GM19239 (cell line): Measurements from ENCODE around the gene MEF2D.
A peak's percentile ranks its signal among the peaks of the same experiment; 100 is the strongest.

Source experiments
- DNase-seq: peaks from one replicate; pipeline ENCODE4 v3.0.0; 2011; ENCODE audit warnings: low spot score; ENCODE audit not compliant: insufficient read length
- FAIRE-seq: peaks from 2 replicates; lab custom pipeline; 2011; peaks lifted over from hg19 to GRCh38; lab: Jason Lieb, UNC

Gene MEF2D

DNA sequence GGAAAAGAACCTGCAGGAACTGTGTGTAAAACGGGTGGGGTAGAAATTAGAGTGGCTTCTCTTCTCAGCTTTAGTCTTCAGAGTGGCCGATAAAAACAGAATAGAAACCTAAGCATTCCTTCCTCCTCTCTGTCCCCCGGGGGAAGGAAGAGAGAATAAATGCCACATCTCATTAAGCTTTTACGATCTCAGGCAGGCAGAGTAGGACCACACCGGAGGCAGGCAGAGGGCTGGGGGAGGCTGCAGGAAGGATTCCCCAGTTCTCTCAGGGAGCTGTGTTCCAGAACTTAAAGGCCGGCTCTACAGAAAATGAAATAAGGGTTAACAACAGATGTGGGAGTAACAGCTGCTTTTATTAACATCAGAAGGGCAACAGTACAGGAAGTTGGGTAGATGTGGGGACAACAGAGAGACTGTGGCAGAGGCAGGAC lies 24.5 kb upstream of the MEF2D start:
- DNase-seq (no peak), FAIRE-seq (peak; percentile 28)

DNA sequence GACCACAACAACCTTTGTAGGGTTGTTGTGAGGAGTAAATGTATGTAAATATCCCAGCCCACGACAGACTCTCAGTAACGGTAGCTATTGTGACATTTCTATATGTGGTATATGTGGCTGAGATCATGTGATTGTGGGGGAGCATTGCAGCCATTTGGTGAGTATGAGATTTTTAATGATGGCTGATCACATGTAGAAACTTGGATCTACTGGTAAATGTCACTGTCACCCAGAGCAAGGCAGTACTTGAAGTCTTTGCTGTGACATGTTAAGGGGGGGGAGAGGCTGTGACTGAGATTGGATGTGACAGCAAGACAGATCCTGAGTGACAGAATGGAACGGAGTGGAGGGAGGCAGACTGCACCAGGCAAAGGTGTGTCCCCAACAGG lies 23.9 kb upstream of the MEF2D start:
- FAIRE-seq, result peak; percentile 89
- DNase-seq, result no peak

DNA sequence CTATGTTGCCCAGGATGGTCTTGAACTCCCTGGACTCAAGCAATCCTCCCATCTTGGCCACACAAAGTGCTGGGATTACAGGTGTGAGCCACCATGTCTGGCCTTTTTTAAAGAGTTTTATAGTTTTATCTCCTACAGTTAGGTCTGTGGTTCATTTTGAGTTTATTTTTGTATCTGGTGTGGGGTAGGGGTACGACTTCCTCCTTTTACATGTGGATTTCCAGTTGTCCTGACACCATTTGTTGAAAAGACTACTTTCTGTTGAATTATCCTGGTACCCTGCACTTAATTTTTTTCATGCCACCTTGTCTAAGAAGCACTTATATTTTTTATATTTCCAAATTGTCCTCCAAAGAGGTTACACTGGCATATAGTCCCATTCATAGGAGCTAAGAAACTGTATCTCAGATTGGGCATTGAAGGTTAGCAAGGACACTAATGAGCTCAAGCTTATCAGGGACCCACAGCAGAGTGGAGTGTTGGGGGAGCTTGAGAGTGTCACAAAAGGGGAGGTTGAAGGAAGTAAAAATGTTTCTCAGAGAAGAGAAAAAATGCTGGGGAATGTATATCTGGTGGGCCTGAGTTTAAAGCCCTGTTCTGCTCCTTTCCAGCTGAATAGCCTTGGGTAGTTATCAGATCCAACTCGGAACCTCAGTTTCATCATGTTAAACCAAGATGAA lies 23.4 kb upstream of the MEF2D start:
- FAIRE-seq (no peak), DNase-seq (no peak)

DNA sequence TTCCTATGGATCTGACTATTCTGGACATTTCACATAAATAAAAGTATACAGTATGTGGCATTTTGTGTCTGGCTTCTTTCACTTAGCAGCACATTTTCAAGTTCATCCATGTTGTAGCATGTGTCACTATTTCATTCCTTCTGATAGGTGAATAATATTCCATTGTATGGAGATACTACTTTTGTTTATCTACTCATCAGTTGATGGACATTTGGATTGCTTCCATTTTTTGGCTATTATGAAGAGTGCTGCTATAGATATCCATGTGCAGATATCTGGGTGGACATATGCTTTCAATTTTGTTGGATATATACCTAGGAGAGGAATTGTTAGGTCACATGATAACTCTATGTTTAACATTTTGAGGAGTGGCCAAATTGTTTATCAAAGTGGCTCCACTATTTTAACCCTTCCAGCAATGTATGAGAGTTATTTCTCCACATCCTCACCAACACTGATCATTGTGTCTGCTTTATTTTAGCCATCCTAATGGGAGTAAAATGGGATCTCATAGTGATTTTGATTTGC lies 21.9 kb upstream of the MEF2D start:
- DNase-seq (no peak), FAIRE-seq (no peak)

DNA sequence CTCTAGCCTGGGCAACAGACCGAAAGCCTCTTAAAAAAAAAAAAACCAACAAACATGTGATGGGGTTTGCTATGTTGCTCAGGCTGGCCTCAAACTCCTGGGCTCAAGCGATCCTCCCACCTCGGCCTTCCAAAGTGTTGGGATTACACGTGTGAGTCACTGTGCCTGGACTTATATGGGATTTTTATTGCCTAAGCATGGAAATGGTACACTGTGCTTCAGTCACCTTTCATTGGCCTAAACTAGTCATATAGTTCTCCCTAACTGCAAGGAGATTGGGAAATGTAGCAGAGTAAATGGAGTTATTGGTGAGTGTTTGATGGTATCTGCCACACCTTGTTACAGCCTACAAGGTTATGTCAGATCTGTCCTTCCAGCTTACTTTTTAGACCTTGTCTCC lies 17.2 kb upstream of the MEF2D start:
- DNase-seq, result no peak
- FAIRE-seq, result no peak

DNA sequence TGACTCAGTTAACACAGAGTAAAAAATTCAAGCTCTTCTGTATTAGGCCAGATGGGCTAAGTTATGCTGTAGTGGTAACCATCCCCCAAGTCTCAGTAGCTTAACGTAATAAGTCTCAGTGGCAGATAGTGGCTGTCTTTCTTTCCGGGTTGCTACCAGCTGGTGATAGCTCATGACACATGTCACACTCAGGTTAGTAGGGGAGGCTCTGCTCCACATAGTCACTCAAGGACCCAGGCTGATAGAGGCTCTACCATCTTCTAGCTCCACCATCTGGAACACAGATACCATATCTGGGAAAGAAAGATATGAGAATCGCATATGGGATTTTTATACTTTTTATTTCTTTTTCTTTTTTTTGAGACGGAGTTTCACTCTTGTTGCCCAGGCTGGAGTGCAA lies 16.2 kb upstream of the MEF2D start:
- FAIRE-seq, result no peak
- DNase-seq, result no peak

DNA sequence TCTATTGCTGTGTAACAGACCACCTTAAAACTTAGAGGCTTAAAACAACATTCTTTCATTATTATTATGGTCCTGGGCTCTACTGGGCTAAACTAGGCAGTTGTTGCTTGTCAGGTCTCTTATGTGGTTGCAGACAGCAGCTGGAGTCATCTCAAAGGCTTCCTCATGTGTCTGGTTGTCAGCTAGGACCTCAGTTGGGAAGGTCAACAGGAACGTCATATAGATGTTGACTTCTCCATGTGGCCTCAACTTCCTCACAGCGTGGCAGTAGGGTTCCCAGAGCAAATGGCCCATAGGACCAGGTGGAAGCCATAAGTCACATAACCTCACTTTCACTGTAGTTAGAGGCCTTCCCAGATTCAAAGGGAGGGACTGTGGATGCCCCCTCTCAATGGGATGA lies 15.4 kb upstream of the MEF2D start:
- FAIRE-seq (no peak), DNase-seq (no peak)

DNA sequence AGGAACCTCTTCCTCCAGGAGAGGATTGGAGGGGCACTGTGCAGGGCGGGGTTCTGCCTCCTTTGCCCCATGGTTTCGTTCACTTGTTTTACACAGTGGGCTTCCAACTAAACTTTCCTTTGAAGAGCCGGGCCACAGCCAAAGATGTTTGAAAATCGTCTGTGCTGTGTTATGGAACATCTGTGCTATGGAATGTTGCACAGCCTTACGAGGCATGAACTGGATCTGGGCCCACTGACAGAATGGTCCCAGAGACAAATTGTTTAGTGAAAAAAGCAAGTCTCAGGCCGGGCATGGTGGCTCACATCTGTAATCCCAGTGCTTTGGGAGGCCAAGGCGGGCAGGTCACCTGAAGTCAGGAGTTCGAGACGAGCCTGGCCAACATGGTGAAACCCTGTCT lies 12.6 kb upstream of the MEF2D start:
- DNase-seq (no peak), FAIRE-seq (no peak)

DNA sequence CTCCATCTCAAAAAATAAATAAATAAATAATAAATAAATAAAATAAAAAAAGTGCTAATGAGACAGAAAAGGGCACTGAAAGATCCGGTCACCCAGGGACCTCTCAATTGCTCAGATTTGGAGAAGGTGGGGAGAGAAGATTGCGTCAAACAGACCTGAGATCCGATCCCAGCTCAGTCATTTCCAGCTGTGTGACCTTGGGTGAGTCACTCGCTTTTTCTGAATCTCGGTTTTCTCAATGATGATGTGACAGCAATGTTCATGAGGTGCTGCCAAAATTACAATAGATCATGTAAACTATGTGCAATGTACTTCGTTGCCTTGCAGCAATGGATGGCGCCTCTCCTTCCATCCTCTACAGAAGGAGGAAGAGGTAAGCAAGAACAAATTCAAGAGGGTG lies 11.1 kb upstream of the MEF2D start:
- FAIRE-seq, result no peak

DNA sequence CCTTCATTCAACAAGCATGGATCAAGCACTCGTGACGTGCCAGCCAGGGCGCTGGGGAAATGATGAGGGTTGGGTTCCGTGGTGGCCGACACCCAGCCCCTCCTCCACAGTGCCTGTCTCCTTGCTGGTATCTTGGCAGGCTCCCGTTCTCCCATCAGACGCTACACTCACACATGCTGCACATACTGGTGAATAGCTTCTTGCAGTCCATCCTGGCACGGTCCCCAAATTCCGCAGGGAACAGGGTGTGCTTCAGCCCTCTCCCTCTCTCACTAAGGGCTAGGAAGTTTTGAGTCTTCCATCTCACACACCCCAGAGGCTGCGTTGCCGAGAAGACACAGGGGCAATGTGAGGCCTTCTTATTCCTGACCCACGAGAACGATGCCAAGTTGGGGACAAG lies 10.1 kb upstream of the MEF2D start:
- FAIRE-seq (no peak), DNase-seq (no peak)

More for the DNA sequence above, 11.1 kb upstream of the MEF2D start:
- DNase-seq, result no peak

DNA sequence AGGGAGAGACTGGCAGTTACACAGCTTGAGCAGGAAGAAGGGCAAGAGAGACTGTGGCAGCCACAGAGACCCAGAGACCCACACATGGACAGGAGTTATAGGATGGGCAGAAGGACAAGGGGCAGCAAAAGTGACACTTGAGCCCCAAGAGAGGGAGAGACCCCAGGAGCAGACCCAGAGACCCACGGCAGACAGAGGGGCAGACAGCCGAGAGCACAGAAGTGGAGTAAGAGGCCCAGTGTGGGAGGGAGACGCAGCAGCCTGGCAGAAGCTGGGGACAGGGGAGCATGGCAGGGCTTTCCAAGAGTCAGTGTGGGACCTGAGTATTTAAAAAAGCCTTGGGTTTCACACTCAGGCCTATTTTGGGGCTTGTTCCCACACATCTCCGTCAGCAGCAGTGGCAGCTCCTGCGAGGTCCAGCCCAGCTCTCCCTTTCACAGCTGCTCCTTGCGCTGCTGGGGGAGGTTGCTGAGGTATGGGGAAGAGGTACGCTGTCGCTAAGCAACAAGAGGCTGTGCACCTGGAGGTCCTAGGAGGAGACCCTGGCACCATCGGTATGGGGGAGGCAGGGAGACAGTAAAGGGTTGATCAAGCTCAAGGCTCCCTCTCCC lies 9.0 kb upstream of the MEF2D start:
- FAIRE-seq (no peak), DNase-seq (no peak)

DNA sequence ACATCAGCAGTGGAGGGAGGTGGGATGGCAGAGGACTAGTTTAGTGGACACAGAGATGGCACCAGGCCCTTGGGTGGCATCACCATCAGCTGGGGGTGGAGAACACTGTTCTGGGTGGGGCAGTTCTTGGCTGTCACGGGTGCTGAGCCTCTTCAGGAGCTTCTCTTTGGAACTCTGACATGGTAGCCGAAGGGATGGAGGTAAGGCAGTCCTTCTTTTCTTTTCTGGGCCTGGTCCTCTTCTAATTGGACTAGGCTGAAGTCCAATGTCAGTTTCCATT lies 8.3 kb upstream of the MEF2D start:
- FAIRE-seq, result no peak
- DNase-seq, result no peak

DNA sequence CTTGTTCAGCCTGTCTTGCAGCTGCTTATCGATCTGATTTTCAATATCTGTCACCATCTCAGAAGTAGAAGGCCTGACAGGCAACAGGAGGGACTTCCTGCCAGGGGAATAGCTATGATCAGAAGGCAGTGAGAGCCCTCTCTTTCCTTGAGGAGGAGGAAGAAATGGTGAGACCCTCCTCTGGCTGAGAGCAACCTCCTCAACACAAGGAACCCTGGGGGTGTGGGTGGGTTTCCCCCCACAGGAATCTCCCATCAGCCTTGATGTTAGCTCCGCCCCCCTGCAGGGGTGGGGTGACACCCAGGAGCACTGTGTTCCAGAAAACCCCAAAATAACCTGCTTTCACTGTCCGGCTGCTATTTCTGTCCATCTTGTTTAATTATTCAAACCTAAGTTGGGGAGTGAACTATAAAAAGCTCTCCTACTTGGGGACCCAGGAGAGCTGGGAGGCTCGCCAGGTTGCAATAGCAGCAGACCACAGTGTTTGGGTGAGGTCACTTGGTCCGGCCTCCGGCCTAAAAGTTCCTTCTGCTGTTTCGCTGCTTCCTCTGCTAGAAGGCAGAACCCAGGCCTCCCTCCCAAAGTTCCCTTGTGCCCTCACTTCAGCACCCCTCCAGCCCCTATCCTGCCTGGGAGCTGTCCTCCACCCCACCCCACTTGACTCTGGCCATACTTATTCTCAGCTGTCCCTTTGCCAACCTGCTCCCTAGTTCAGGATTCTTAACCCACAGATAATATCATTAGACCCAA lies 7.8 kb upstream of the MEF2D start:
- no peak for DNase-seq
- FAIRE-seq, result peak; percentile 78

DNA sequence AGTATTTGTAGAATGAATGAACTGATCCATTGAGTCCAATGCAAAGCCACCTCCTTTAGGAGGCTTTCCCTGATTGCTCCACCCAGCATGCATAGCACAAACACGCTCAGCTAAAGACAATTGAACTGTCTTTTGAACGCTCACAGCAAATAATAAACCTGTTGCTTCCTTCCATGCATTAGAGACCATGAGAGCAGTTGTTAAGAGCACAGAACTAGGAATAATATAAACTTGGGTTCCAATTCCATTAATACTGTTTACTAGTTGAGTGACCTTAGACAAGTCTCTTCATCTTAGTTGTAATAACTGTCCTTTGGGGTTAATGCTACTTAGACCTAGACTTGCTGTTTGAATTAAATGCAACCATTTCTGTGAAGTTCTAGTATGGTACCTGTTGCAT lies 5.9 kb upstream of the MEF2D start:
- DNase-seq (no peak), FAIRE-seq (no peak)

DNA sequence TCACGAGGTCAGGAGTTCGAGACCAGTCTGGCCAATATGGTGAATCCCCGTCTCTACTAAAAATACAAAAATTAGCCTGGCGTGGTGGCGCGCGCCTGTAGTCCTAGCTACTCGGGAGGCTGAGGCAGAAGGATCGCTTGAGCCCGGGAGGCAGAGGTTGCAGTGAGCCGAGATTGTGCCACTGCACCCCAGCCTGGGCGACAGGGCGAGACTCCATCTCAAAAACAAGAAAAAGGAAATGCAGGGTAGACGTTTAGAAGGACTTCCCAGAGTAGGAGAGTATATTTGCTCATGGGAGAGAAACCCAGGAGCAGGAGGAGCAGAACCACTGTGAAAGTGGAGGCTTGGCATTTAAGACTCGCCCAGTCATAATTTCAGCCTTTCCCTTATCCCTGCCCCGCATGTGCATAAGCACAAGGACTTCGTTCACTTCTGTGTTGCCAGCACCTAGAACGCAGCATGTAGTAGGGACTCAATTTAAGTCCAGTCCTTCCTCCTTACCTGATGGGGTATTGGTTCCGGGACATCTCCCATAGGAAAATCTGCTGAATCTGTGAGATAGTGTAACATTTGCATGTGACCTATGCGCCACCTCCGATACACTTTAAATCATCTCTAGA lies 5.2 kb upstream of the MEF2D start:
- no peak for FAIRE-seq

DNA sequence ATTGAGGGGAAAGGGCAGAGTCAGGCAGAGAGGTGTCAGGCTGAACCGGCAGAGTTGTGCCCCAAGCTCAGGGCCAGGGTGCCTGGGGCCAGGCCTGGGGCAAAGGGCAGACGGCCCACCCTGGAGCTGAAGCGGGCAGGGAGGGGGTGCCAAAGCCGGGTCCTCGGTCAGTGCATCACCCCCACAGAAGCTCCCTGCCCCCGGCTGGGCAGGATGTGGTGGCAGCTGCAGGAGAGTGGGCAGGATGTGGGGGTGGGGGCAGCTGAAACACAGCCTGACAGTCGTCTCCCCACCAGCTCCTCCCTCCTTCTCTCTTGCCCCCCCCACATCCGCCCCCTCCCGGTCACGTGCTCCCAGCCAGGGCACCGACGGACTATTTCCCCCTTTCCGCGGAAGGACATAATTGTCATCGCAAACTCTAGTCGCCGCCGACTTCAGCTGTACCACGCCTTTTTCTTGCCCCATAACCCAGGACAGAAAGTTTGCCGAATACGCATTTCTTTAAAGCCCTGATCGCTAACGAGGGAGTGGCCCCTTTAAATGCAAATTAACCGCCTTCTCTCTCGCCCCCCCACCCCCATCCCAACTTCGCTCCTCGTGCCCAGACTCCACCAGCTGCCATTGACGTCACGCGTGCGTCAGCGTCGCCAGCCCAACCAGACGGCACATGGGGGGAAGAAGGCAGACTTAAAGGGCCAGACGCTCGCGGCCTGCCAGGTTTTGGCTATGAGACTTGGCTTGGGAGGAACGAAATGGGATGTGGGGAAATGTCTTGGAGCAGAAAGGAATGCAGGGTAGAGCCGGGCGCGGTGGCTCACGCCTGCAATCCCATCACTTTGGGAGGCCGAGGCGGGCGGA lies 4.5 kb upstream of the MEF2D start:
- DNase-seq, result peak; percentile 79
- FAIRE-seq, result peak; percentile 94

More for the DNA sequence above, 5.2 kb upstream of the MEF2D start:
- DNase-seq, result no peak

DNA sequence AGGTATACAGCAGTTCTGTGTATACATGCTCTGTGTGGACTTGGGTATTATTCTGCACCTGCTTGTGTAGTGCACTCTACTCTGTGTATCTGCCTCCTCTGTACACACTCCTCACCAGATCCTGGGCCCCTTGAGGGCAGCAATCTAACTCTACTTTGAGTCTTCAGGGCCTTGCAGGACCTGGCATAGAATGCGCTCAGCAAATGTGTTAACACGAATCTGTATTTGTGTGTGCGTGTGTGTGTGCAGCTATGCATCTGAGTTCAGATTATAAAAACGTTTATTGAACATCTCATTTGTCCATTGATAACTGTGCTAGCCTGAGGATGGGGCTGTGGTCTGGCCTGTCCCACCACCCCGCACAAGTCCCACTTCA lies 3.9 kb upstream of the MEF2D start:
- FAIRE-seq (no peak), DNase-seq (no peak)

DNA sequence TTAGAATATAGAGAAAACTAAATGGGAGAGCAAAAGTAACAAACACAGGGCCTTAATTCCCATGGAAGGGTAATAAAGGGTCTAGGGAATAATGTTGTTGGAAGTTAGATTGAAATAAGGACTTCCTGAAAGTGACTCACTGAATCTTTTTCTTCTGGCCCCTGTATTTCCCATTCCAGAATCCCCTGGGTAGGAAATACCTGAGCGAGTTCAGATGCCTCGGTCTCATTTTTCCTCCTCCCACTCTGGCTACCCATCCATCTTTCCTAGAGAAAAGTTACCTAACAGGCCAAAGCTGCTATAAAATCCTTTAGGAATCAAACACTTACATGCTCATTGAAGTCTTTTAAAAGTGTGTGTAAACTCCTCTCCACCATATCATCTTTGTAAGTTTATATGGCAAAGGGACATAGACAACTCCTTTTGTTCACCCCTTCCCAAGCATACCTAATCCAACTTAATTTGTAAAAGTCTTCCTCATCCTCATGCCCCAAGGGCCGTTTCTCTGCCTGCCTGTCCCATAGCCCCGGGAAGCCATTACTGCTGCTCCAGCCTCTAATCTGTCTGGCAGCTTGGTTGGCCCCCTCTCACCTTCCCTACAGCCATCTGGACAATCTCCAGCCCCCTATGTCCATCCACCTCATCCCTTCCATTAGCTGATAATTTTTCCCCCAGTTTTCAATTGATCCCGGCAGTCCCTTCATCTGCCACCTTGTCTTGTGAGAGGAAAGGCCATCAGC lies 3.3 kb upstream of the MEF2D start:
- FAIRE-seq (no peak), DNase-seq (no peak)

DNA sequence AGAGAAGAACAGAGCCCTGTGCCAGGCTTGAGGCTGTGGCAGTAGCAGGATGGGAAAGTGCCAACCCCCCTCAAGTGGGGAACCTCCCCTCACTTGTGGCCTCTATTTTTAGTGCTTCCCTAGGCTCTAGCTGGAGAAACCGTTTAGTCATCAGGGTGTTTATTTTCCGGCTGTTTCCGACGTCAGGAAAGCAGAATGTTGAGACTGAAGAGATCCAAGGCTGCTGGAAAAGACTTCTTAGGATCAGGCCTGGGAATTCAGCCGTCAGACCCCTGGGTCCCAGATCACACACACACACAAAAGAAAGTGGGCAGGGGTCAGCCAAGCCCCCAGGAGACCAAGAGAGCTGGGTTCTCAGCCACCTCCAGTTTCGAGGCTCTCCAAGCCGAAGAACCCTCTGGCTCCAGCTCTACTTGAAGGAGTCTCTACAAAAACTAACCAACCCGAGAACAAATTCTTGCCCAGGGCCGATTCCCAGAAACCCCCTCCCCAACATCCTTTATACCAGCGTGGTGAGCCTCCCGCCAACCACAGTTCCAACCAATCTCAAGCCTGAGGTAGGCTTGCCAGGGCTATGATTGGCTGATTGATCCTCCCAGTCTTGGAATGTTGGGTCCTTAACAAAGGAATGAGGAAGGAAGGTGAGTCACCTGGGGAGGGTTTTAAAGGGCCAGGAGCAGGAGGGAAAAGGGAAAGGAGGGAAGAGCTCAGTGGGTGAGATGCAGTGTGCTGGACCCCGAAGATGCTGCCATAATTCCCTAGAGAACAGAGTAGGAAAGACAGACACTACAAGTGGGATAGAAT lies 2.5 kb upstream of the MEF2D start:
- no peak for DNase-seq
- FAIRE-seq, result no peak
